Measurements from ENCODE around the gene COQ8B.
"Not testable (repeated sequence)": the region's sequence is repeated elsewhere in the genome, so short reads cannot be mapped to it uniquely, and the experiment has no call there.

The COQ8B gene

GRCh38 chr19:40658031-40658430 lies 58.7 kb downstream of the COQ8B start:
- POLR2A ChIA-PET, result no interaction called here
- TF ChIP-seq CTCF (IDR thresholded peaks at IDR 0.05; ENCODE audit: control extremely low read depth, extremely low read depth, low read depth, missing control alignments), result no peak
- CTCF ChIA-PET, result interaction anchor here (1.2 to 3.1 kb wide), 2 partner anchors 23 to 162 kb away, joined by 4 to 24 read pairs; no protein-coding TSS in a partner anchor
- DNase-seq (ENCODE audit: extremely low spot score), result no peak

- CTCF ChIA-PET, result interaction anchor here (3.1 kb wide), 1 partner anchor 21 kb away, joined by 24 read pairs; no protein-coding TSS in a partner anchor
- DNase-seq (ENCODE audit: extremely low spot score); POLR2A ChIA-PET: not testable (repeated sequence)
Observed at GRCh38 chr19:40655684-40656083, 61.0 kb downstream of the COQ8B start.

- DNase-seq (ENCODE audit: extremely low spot score); POLR2A ChIA-PET: not testable (repeated sequence)
- CTCF ChIA-PET, result interaction anchor here (1.2 to 4.7 kb wide), 4 partner anchors 10 to 167 kb away, joined by 3 to 23 read pairs (median 5); no protein-coding TSS in a partner anchor
Observed at GRCh38 chr19:40652303-40652702, 64.4 kb downstream of the COQ8B start.

GRCh38 chr19:40650749-40651305 lies 65.9 kb downstream of the COQ8B start:
- no peak for TF ChIP-seq CTCF (IDR thresholded peaks at IDR 0.05; ENCODE audit: control extremely low read depth, extremely low read depth, low read depth, missing control alignments)
- POLR2A ChIA-PET, result no interaction called here

GRCh38 chr19:40649903-40650675 lies 66.6 kb downstream of the COQ8B start:
- CTCF ChIA-PET, result interaction anchor here (2.1 to 4.7 kb wide), 2 partner anchors 15 to 169 kb away, joined by 5 to 23 read pairs; no protein-coding TSS in a partner anchor
- DNase-seq (ENCODE audit: extremely low spot score); POLR2A ChIA-PET: not testable (repeated sequence)

More at GRCh38 chr19:40650749-40651305, 65.9 kb downstream of the COQ8B start:
- no peak for DNase-seq (ENCODE audit: extremely low spot score)
- CTCF ChIA-PET, result interaction anchor here (1.5 to 4.7 kb wide), 3 partner anchors 15 to 169 kb away, joined by 5 to 23 read pairs (median 5); no protein-coding TSS in a partner anchor

- ChIA-PET POLR2A (interaction anchor here (0.7 kb wide), 1 partner anchor 195 kb away, joined by 3 read pairs; no protein-coding TSS in a partner anchor), CTCF (interaction anchor here (1.2 to 5.7 kb wide), 2 partner anchors 12 to 16 kb away, joined by 5 to 74 read pairs; no protein-coding TSS in a partner anchor)
- no peak for DNase-seq (ENCODE audit: extremely low spot score)
- no peak for TF ChIP-seq CTCF (IDR thresholded peaks at IDR 0.05; ENCODE audit: control extremely low read depth, extremely low read depth, low read depth, missing control alignments)
Observed at GRCh38 chr19:40646743-40647254, 69.9 kb downstream of the COQ8B start.

GRCh38 chr19:40642757-40643305 lies 73.9 kb downstream of the COQ8B start:
- DNase-seq (ENCODE audit: extremely low spot score), result no peak
- TF ChIP-seq CTCF (IDR thresholded peaks at IDR 0.05; ENCODE audit: control extremely low read depth, extremely low read depth, low read depth, missing control alignments), result no peak
- CTCF ChIA-PET, result interaction anchor here (0.8 to 5.7 kb wide), 2 partner anchors 8 to 10 kb away, joined by 3 to 74 read pairs; no protein-coding TSS in a partner anchor
- POLR2A ChIA-PET, result no interaction called here
